H1 (cell line): ENCODE measurements around the gene CSN1S1. TPM values are rescaled to one million over a fixed set of nuclear protein-coding genes. Genes with fewer than 3 reads are reported as not detected.

Source experiments
- CTCF ChIA-PET: fragments of 300-600 bp; sonication (Branson Sonifier 250); formaldehyde crosslinking; loops from one replicate; lab custom pipeline; 2021; ENCODE audit not compliant: partially characterized antibody; lab: Charles Lee
- POLR2A ChIA-PET: fragments of 300-600 bp; sonication (Branson Sonifier 250); formaldehyde crosslinking; loops from one replicate; lab custom pipeline; 2021; ENCODE audit warnings: inconsistent platforms; ENCODE audit not compliant: partially characterized antibody; lab: Charles Lee
- DNase-seq, 2 experiments: peaks; one replicate each; pipeline versions ENCODE4 v3.0.0 to v3.0.0-alpha.2; 2010 to 2022; ENCODE audit warnings: low spot score in 2 of 2, low read depth in 1 of 2, mixed read lengths in 1 of 2
- FAIRE-seq: peaks from 2 replicates; lab custom pipeline; 2011; peaks lifted over from hg19 to GRCh38; lab: Jason Lieb, UNC
- H2AFZ ChIP-seq: 2 replicates; pipeline ENCODE4 v1.8.1; 2012; ENCODE audit warnings: low read length, inconsistent platforms
- H2AK5ac ChIP-seq: 2 replicates; pipeline ENCODE4 v1.6.1; 2013; ENCODE audit warnings: low read depth, low read length
- H2BK120ac ChIP-seq: replicated peaks from 2 replicates; pipeline ENCODE3; 2013; ENCODE audit warnings: low read depth, low read length, inconsistent platforms
- H2BK12ac ChIP-seq: 2 replicates; pipeline ENCODE4 v1.6.1; 2013; ENCODE audit warnings: low read depth, low read length
- H2BK15ac ChIP-seq: 2 replicates; pipeline ENCODE4 v1.6.1; 2013; ENCODE audit warnings: low read length
- H2BK20ac ChIP-seq: 2 replicates; pipeline ENCODE4 v1.6.1; 2013; ENCODE audit warnings: low read length
- H2BK5ac ChIP-seq: 2 replicates; pipeline ENCODE4 v1.6.1; 2013; ENCODE audit warnings: low read depth, low read length
- H3K14ac ChIP-seq: 2 replicates; pipeline ENCODE4 v1.6.1; 2013; ENCODE audit warnings: inconsistent platforms; ENCODE audit not compliant: insufficient read length
- H3K18ac ChIP-seq: 2 replicates; pipeline ENCODE4 v1.6.1; 2013; ENCODE audit warnings: low read length; ENCODE audit errors: extremely low read depth
- H3K23ac ChIP-seq: 2 replicates; pipeline ENCODE4 v1.6.1; 2013; ENCODE audit warnings: inconsistent platforms; ENCODE audit not compliant: insufficient read length
- H3K23me2 ChIP-seq: 2 replicates; pipeline ENCODE4 v1.6.1; 2013; ENCODE audit warnings: low read depth, low read length
- H3K27ac ChIP-seq: 2 replicates; pipeline ENCODE4 v1.6.1; 2011; ENCODE audit warnings: low read depth, low read length, inconsistent platforms
- H3K27me3 ChIP-seq, 4 experiments: replicated peaks in 1 of 4; 1 replicate in 1 of 4; 2 replicates in 3 of 4; pipeline versions ENCODE4 v1.6.1 to v1.8.1; 2011 to 2013; ENCODE audit warnings: low read length in 3 of 4, mild to moderate bottlenecking in 3 of 4, inconsistent platforms in 2 of 4, mixed read lengths in 2 of 4, moderate library complexity in 1 of 4; ENCODE audit not compliant: control insufficient read depth in 3 of 4, insufficient read depth in 3 of 4; ENCODE audit errors: extremely low read depth in 1 of 4
- H3K36me3 ChIP-seq, 4 experiments: 2 replicates each; pipeline versions ENCODE4 v1.6.1 to v1.8.1; 2011 to 2013; ENCODE audit warnings: mild to moderate bottlenecking in 4 of 4, low read length in 3 of 4, moderate library complexity in 2 of 4, control low read depth in 1 of 4, inconsistent platforms in 1 of 4; ENCODE audit not compliant: insufficient read depth in 4 of 4, control insufficient read depth in 2 of 4
- H3K4ac ChIP-seq: replicated peaks from 2 replicates; pipeline ENCODE3; 2013; ENCODE audit warnings: low read length, low read depth, mixed read lengths, inconsistent platforms; ENCODE audit not compliant: insufficient read length
- H3K4me1 ChIP-seq, 4 experiments: replicated peaks in 1 of 4; 1 replicate in 1 of 4; 2 replicates in 3 of 4; pipeline versions ENCODE4 v1.6.1 to v1.8.1; 2011 to 2013; ENCODE audit warnings: low read length in 3 of 4, inconsistent platforms in 2 of 4, mixed read lengths in 1 of 4; ENCODE audit not compliant: insufficient read depth in 4 of 4, control insufficient read depth in 3 of 4
- H3K4me2 ChIP-seq, 2 experiments: 2 replicates each; pipeline versions ENCODE4 v1.6.1 to v1.8.1; 2011 to 2013; ENCODE audit warnings: low read depth in 2 of 2, low read length in 2 of 2, control low read depth in 1 of 2, inconsistent platforms in 1 of 2, mild to moderate bottlenecking in 1 of 2; ENCODE audit not compliant: insufficient read depth in 1 of 2
- H3K4me3 ChIP-seq, 4 experiments: fragments of 200-600, 300-600 bp in 1 of 4; sonication (generic), shearing (Covaris generic), sonication (Bioruptor Twin) in 1 of 4; 2 replicates each; pipeline versions ENCODE4 v1.5.1 to v1.8.1; 2011 to 2016; ENCODE audit warnings: low read length in 4 of 4, low read depth in 3 of 4, control low read depth in 2 of 4, inconsistent platforms in 2 of 4, mild to moderate bottlenecking in 2 of 4, mixed read lengths in 1 of 4, moderate library complexity in 1 of 4; ENCODE audit not compliant: insufficient read depth in 2 of 4; ENCODE audit errors: extremely low read depth in 1 of 4
- H3K56ac ChIP-seq: replicated peaks from 2 replicates; pipeline ENCODE3; 2013; ENCODE audit warnings: low read depth, mild to moderate bottlenecking, mixed read lengths, low read length, inconsistent platforms; ENCODE audit not compliant: insufficient read length
- H3K79me1 ChIP-seq: 2 replicates; pipeline ENCODE4 v1.6.1; 2013; ENCODE audit warnings: low read depth, low read length, control low read depth
- H3K79me2 ChIP-seq, 2 experiments: 2 replicates each; pipeline versions ENCODE4 v1.6.1 to v1.8.1; 2012 to 2013; ENCODE audit warnings: low read length in 2 of 2, mild to moderate bottlenecking in 2 of 2, inconsistent platforms in 1 of 2; ENCODE audit not compliant: insufficient read depth in 2 of 2, control insufficient read depth in 1 of 2
- H3K9ac ChIP-seq, 4 experiments: replicated peaks in 1 of 4; 1 replicate in 1 of 4; 2 replicates in 3 of 4; pipeline versions ENCODE4 v1.6.1 to v1.8.1; 2011 to 2013; ENCODE audit warnings: low read depth in 3 of 4, low read length in 3 of 4, control low read depth in 2 of 4, mild to moderate bottlenecking in 2 of 4, moderate library complexity in 2 of 4, inconsistent platforms in 1 of 4; ENCODE audit errors: extremely low read depth in 1 of 4
- H3K9me3 ChIP-seq, 2 experiments: 2 replicates each; pipeline versions ENCODE4 v1.6.1 to v1.8.1; 2012 to 2013; ENCODE audit warnings: mild to moderate bottlenecking in 2 of 2, moderate library complexity in 2 of 2, control low read depth in 1 of 2, inconsistent platforms in 1 of 2, low read depth in 1 of 2, low read length in 1 of 2, mixed read lengths in 1 of 2; ENCODE audit not compliant: insufficient read depth in 2 of 2
- H4K20me1 ChIP-seq, 2 experiments: replicated peaks in 1 of 2; 2 replicates each; pipeline versions ENCODE3 to v1.8.1; 2011 to 2013; ENCODE audit warnings: inconsistent platforms in 2 of 2, low read length in 2 of 2, mild to moderate bottlenecking in 1 of 2; ENCODE audit not compliant: insufficient read depth in 2 of 2, control insufficient read depth in 1 of 2
- H4K5ac ChIP-seq: 2 replicates; pipeline ENCODE4 v1.6.1; 2013; ENCODE audit warnings: low read length, low read depth, mixed read lengths, inconsistent platforms; ENCODE audit not compliant: insufficient read length
- H4K8ac ChIP-seq: 2 replicates; pipeline ENCODE4 v1.8.0; 2013; ENCODE audit warnings: mild to moderate bottlenecking, moderate library complexity, low read length, inconsistent platforms; ENCODE audit not compliant: insufficient read depth; ENCODE audit errors: extremely low read depth
- H4K91ac ChIP-seq: replicated peaks from 2 replicates; pipeline ENCODE3; 2013; ENCODE audit warnings: low read length, mixed read lengths, inconsistent platforms; ENCODE audit not compliant: insufficient read length
- BCL11A ChIP-seq, 2 experiments: IDR thresholded peaks; one replicate each; pipeline ENCODE4 v1.6.1; 2011; ENCODE audit warnings: low read depth in 2 of 2, low read length in 2 of 2, mild to moderate bottlenecking in 2 of 2
- EP300 ChIP-seq, 2 experiments: IDR thresholded peaks; 1 replicate in 1 of 2; 2 replicates in 1 of 2; pipeline ENCODE4 v1.6.1; 2011 to 2012; ENCODE audit warnings: low read depth in 2 of 2, low read length in 2 of 2, mild to moderate bottlenecking in 2 of 2, borderline replicate concordance in 1 of 2, inconsistent platforms in 1 of 2, moderate library complexity in 1 of 2
- EZH2 ChIP-seq: fragments of 200-600 bp; sonication (generic); IDR thresholded peaks from 2 replicates; pipeline ENCODE4 v1.7.1; 2012; ENCODE audit warnings: low read depth, mild to moderate bottlenecking, moderate library complexity, low read length, inconsistent platforms; ENCODE audit not compliant: severe bottlenecking
- JUND ChIP-seq: IDR thresholded peaks from 2 replicates; pipeline ENCODE4 v1.6.1; 2011; ENCODE audit warnings: mild to moderate bottlenecking, improper control_type of control experiment, low read length
- KDM5A ChIP-seq: fragments of 200-600 bp; IDR thresholded peaks from 2 replicates; pipeline ENCODE4 v1.7.1; 2012; ENCODE audit warnings: mild to moderate bottlenecking, low read length, inconsistent platforms, mixed read lengths
- POLR2AphosphoS5 ChIP-seq: IDR thresholded peaks from 2 replicates; pipeline ENCODE4 v1.6.1; 2011; ENCODE audit warnings: low read depth, low read length
- RBBP5 ChIP-seq: IDR thresholded peaks from 2 replicates; pipeline ENCODE4 v1.7.1; 2012; ENCODE audit warnings: low read depth, mild to moderate bottlenecking, inconsistent platforms, low read length, moderate library complexity, borderline replicate concordance
- SIX5 ChIP-seq: IDR thresholded peaks from 2 replicates; pipeline ENCODE4 v1.6.1; 2011; ENCODE audit warnings: mild to moderate bottlenecking, low read depth, low read length
- TAF1 ChIP-seq: IDR thresholded peaks from 2 replicates; pipeline ENCODE4 v1.6.1; 2011; ENCODE audit warnings: mild to moderate bottlenecking, low read depth, low read length
- ZNF274 ChIP-seq: IDR thresholded peaks from 2 replicates; pipeline ENCODE4 v1.7.0; 2012; ENCODE audit warnings: low read length, borderline replicate concordance; ENCODE audit errors: extremely low read depth
- WGBS, 2 experiments: shearing (Covaris generic) in 1 of 2; methylation state at CpG; one replicate each; pipeline versions ENCODE4 v1.1.6 to v1.1.7; 2013 to 2015; ENCODE audit warnings: low lambda C conversion rate in 2 of 2, mixed read lengths in 2 of 2, inconsistent platforms in 1 of 2, low coverage in 1 of 2, missing lambda C conversion rate in 1 of 2; ENCODE audit not compliant: insufficient replicate concordance in 2 of 2, insufficient coverage in 1 of 2, insufficient read length in 1 of 2; ENCODE audit errors: extremely low coverage in 1 of 2, missing lambda C conversion rate in 1 of 2; 5-methylcytosine and 5-hydroxymethylcytosine counted together
- polyA plus RNA-seq, 7 experiments: library from polyadenylated mRNA; depleted of rRNA in 3 of 7; stranded (reverse) in 5 of 7; unstranded in 2 of 7; fragments of >200 nt in 5 of 7; fragments of 200-250 nt in 2 of 7; gene quantifications; 1 replicate in 5 of 7; 2 replicates in 1 of 7; 4 replicates in 1 of 7; pipeline versions ENCODE4 v1.2.1 to v1.2.3, GENCODE V29; 2011 to 2013; ENCODE audit warnings: missing spikeins in 2 of 7, mixed read lengths in 2 of 7
- total RNA-seq: library from RNA; stranded (reverse); fragmentation: NEBNext Ultra II Directional; extraction: Animal tissue kit (Norgen Biotek cat#: 25700); gene quantifications from 2 replicates; pipeline ENCODE4 v1.2.1, GENCODE V29; 2021
- TF ChIP-seq, protein P1 (sequence below): IDR thresholded peaks from 2 replicates; pipeline ENCODE4 v1.6.1; 2012; ENCODE audit warnings: inconsistent platforms
- TF ChIP-seq, protein P2 (sequence below): IDR thresholded peaks from 2 replicates; pipeline ENCODE4 v1.6.1; 2011; ENCODE audit warnings: low read depth, mild to moderate bottlenecking, low read length; ENCODE audit not compliant: insufficient read depth
- TF ChIP-seq, protein P3 (sequence below): IDR thresholded peaks from 2 replicates; pipeline ENCODE4 v1.6.1; 2011; ENCODE audit warnings: low read length, improper control_type of control experiment

Gene CSN1S1
- total and polyA plus RNA-seq, 2 of the 8 experiments (the other 6 are each of a cell fraction or from before 2014, with no cell fraction given) = not detected

DNA sequence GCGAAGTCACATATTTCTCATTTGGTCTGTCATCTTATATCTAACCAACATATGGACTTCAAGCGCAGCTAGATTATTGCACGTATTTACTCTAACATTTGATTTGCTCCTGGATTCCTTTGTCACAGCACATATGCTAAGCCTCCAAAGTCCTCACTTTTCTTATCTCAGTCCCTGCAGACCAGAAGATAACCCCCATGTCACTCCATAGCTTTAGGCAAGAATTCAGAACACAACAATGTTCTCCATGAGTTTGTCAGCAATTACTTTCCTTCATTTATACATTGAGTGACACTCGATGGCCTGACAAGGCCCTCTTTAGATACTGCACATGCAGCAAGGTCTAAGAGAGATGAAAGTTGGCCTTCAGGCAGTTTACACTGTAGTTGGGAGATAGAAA is 60.1 kb downstream of the CSN1S1 start:
- H3K23ac ChIP-seq = no peak overlapping the region
- peak overlapping the region; percentile 44 for H3K4ac ChIP-seq
- POLR2A ChIA-PET = no interaction called here
- no peak overlapping the region for H2AK5ac ChIP-seq
- H4K91ac ChIP-seq = no peak overlapping the region
- no peak for FAIRE-seq
- no peaks in the 10 kb centered on the region for H3K27me3 ChIP-seq
- no peak overlapping the region for H2BK12ac ChIP-seq
- no peak overlapping the region for H3K14ac ChIP-seq
- H4K20me1 ChIP-seq = no peaks in the 10 kb centered on the region
- no peak overlapping the region for H3K4me2 ChIP-seq
- no peak overlapping the region for H3K27ac ChIP-seq
- H3K9ac ChIP-seq = no peak overlapping the region
- no peak overlapping the region for H2BK20ac ChIP-seq
- H2BK5ac ChIP-seq = no peak overlapping the region
- no peak overlapping the region for H3K18ac ChIP-seq
- H3K23me2 ChIP-seq = no peaks in the 10 kb centered on the region
- CTCF ChIA-PET = no interaction called here
- no peak overlapping the region for H2BK120ac ChIP-seq
- no peaks in the 10 kb centered on the region for H3K79me2 ChIP-seq
- no peak overlapping the region for H4K5ac ChIP-seq
- H2BK15ac ChIP-seq = no peak overlapping the region
- no peaks in the 10 kb centered on the region for H3K79me1 ChIP-seq
- no peaks in the 10 kb centered on the region for H3K36me3 ChIP-seq
- no peaks in the 10 kb centered on the region for H3K4me1 ChIP-seq
- H4K8ac ChIP-seq = no peak overlapping the region
- 87% methylated on average over 4 of the region's 4 CpGs; no CpG with 5 or more reads in 1 of the 2 experiments for WGBS, 2 experiments
- H3K9me3 ChIP-seq = no peaks in the 10 kb centered on the region
- H2AFZ ChIP-seq = no peak overlapping the region
- no peak overlapping the region for H3K56ac ChIP-seq
- no peak overlapping the region for H3K4me3 ChIP-seq
- DNase-seq = no peak
- TF ChIP-seq RBBP5 (no peak), POLR2AphosphoS5 (no peak), JUND (no peak), KDM5A (no peak), TAF1 (no peak), BCL11A (IDR thresholded peaks at IDR 0.05; ENCODE audit: low read depth in 2 of 2, low read length in 2 of 2) (no peak), ZNF274 (no peak), SIX5 (no peak), EP300 (IDR thresholded peaks at IDR 0.05; ENCODE audit: borderline replicate concordance in 1 of 2, low read depth in 2 of 2, low read length in 2 of 2) (no peak), EZH2 (no peak)
- TF ChIP-seq, protein P1, sequence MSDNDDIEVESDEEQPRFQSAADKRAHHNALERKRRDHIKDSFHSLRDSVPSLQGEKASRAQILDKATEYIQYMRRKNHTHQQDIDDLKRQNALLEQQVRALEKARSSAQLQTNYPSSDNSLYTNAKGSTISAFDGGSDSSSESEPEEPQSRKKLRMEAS = no peak
- TF ChIP-seq, protein P2, sequence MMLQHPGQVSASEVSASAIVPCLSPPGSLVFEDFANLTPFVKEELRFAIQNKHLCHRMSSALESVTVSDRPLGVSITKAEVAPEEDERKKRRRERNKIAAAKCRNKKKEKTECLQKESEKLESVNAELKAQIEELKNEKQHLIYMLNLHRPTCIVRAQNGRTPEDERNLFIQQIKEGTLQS = no peak
- TF ChIP-seq, protein P3, sequence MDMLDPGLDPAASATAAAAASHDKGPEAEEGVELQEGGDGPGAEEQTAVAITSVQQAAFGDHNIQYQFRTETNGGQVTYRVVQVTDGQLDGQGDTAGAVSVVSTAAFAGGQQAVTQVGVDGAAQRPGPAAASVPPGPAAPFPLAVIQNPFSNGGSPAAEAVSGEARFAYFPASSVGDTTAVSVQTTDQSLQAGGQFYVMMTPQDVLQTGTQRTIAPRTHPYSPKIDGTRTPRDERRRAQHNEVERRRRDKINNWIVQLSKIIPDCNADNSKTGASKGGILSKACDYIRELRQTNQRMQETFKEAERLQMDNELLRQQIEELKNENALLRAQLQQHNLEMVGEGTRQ = no peak
